SK-N-MC (cell line): ENCODE results near the gene ISYNA1.

ENCODE experiments used
- EZH2 ChIP-seq: fragments of 200-600 bp; sonication (generic); IDR thresholded peaks from one replicate; pipeline ENCODE4 v1.6.1; 2017; ENCODE audit warnings: antibody characterized with exemption
- POLR2AphosphoS5 ChIP-seq: IDR thresholded peaks from 2 replicates; pipeline ENCODE4 v1.6.1; 2012; ENCODE audit warnings: mild to moderate bottlenecking, low read depth, low read length, borderline replicate concordance

- TF ChIP-seq EZH2 (no peak), POLR2AphosphoS5 (no peak)
These were observed 53.2 kb downstream of the ISYNA1 start for GRCh38 chr19:18384775-18385174.
